ENCODE results near the gene PIEZO2. TPM values are rescaled to one million over a fixed set of nuclear protein-coding genes. Genes with fewer than 3 reads are reported as not detected.
"Not testable (repeated sequence)": the region's sequence is repeated elsewhere in the genome, so short reads cannot be mapped to it uniquely, and the experiment has no call there.

Gene PIEZO2
- total RNA-seq, 1 experiment from 2014 or later: 10.7 TPM

GRCh38 chr18:10659000-10659399 lies 490.4 kb downstream of the PIEZO2 start:
- POLR2A ChIA-PET: no interaction called here
- peaks cover 26% of the 10 kb centered on the region for H3K4me1 Mint-ChIP-seq
- DNase-seq (ENCODE audit: low spot score) (no peak), ATAC-seq (no peak; the same call in 1 of the 2 replicates)
- no peak overlapping the region for H3K4me3 Mint-ChIP-seq
- no peak for TF ChIP-seq ZNF396 (CRISPR knock-in tag; IDR thresholded peaks at IDR 0.05; ENCODE audit: borderline replicate concordance)
- no peaks in the 10 kb centered on the region for H3K36me3 Mint-ChIP-seq
- CTCF ChIA-PET: interaction anchor here (0.8 to 1.2 kb wide), 2 partner anchors 98 to 99 kb away, joined by 5 to 7 read pairs; no protein-coding TSS in a partner anchor
- no peak overlapping the region for H3K27ac Mint-ChIP-seq
- no peaks in the 10 kb centered on the region for H3K9me3 Mint-ChIP-seq
- no peaks in the 10 kb centered on the region for H3K27me3 Mint-ChIP-seq (ENCODE audit: low read depth)

- H3K27me3 Mint-ChIP-seq (ENCODE audit: low read depth); CTCF ChIA-PET; H3K9me3 Mint-ChIP-seq; H3K27ac Mint-ChIP-seq; DNase-seq (ENCODE audit: low spot score); ATAC-seq; POLR2A ChIA-PET; H3K4me1 Mint-ChIP-seq; H3K4me3 Mint-ChIP-seq; H3K36me3 Mint-ChIP-seq: not testable (repeated sequence)
Observed at GRCh38 chr18:10644003-10644402, 505.4 kb downstream of the PIEZO2 start.

GRCh38 chr18:10642915-10643524 lies 506.3 kb downstream of the PIEZO2 start:
- ATAC-seq; H3K27ac Mint-ChIP-seq; H3K36me3 Mint-ChIP-seq; H3K4me3 Mint-ChIP-seq; H3K9me3 Mint-ChIP-seq; CTCF ChIA-PET; DNase-seq (ENCODE audit: low spot score); POLR2A ChIA-PET; H3K4me1 Mint-ChIP-seq; H3K27me3 Mint-ChIP-seq (ENCODE audit: low read depth): not testable (repeated sequence)

- ATAC-seq; H3K4me1 Mint-ChIP-seq; H3K4me3 Mint-ChIP-seq; H3K9me3 Mint-ChIP-seq; CTCF ChIA-PET; H3K27ac Mint-ChIP-seq; H3K36me3 Mint-ChIP-seq; POLR2A ChIA-PET; DNase-seq (ENCODE audit: low spot score); H3K27me3 Mint-ChIP-seq (ENCODE audit: low read depth): not testable (repeated sequence)
Observed at GRCh38 chr18:10638539-10638885, 510.9 kb downstream of the PIEZO2 start.

- CTCF ChIA-PET; H3K4me1 Mint-ChIP-seq; DNase-seq (ENCODE audit: low spot score); H3K4me3 Mint-ChIP-seq; ATAC-seq; H3K9me3 Mint-ChIP-seq; POLR2A ChIA-PET; H3K27ac Mint-ChIP-seq; H3K27me3 Mint-ChIP-seq (ENCODE audit: low read depth); H3K36me3 Mint-ChIP-seq: not testable (repeated sequence)
Observed at GRCh38 chr18:10637858-10638538, 511.4 kb downstream of the PIEZO2 start.

GRCh38 chr18:10629076-10629475 lies 520.3 kb downstream of the PIEZO2 start:
- DNase-seq (ENCODE audit: low spot score); CTCF ChIA-PET; H3K27me3 Mint-ChIP-seq (ENCODE audit: low read depth); H3K4me3 Mint-ChIP-seq; ATAC-seq; H3K36me3 Mint-ChIP-seq; POLR2A ChIA-PET; H3K27ac Mint-ChIP-seq; H3K9me3 Mint-ChIP-seq; H3K4me1 Mint-ChIP-seq: not testable (repeated sequence)

GRCh38 chr18:10626606-10627213 lies 522.7 kb downstream of the PIEZO2 start:
- H3K36me3 Mint-ChIP-seq; H3K9me3 Mint-ChIP-seq; H3K4me1 Mint-ChIP-seq; CTCF ChIA-PET; DNase-seq (ENCODE audit: low spot score); H3K4me3 Mint-ChIP-seq; H3K27ac Mint-ChIP-seq; ATAC-seq; H3K27me3 Mint-ChIP-seq (ENCODE audit: low read depth); POLR2A ChIA-PET: not testable (repeated sequence)

GRCh38 chr18:10623606-10624005 lies 525.8 kb downstream of the PIEZO2 start:
- H3K4me3 Mint-ChIP-seq; CTCF ChIA-PET; H3K4me1 Mint-ChIP-seq; H3K9me3 Mint-ChIP-seq; H3K36me3 Mint-ChIP-seq; H3K27me3 Mint-ChIP-seq (ENCODE audit: low read depth); ATAC-seq; H3K27ac Mint-ChIP-seq; DNase-seq (ENCODE audit: low spot score); POLR2A ChIA-PET: not testable (repeated sequence)

GRCh38 chr18:10622982-10623381 lies 526.4 kb downstream of the PIEZO2 start:
- ATAC-seq; CTCF ChIA-PET; H3K4me1 Mint-ChIP-seq; H3K36me3 Mint-ChIP-seq; POLR2A ChIA-PET; H3K4me3 Mint-ChIP-seq; H3K27ac Mint-ChIP-seq; DNase-seq (ENCODE audit: low spot score); H3K27me3 Mint-ChIP-seq (ENCODE audit: low read depth); H3K9me3 Mint-ChIP-seq: not testable (repeated sequence)

GRCh38 chr18:10620670-10621329 lies 528.6 kb downstream of the PIEZO2 start:
- POLR2A ChIA-PET; DNase-seq (ENCODE audit: low spot score); H3K27me3 Mint-ChIP-seq (ENCODE audit: low read depth); H3K9me3 Mint-ChIP-seq; CTCF ChIA-PET; ATAC-seq; H3K4me3 Mint-ChIP-seq; H3K4me1 Mint-ChIP-seq; H3K36me3 Mint-ChIP-seq; H3K27ac Mint-ChIP-seq: not testable (repeated sequence)
